Fibroblast of lung (primary cell): ENCODE measurements around the gene GPR107. TPM values are rescaled to one million over a fixed set of nuclear protein-coding genes. Genes with fewer than 3 reads are reported as not detected.

ENCODE experiments used
- DNase-seq, 2 donors: peaks; one replicate each; pipeline versions ENCODE4 v3.0.0 to v3.0.0-alpha.2; 2010; ENCODE audit warnings: low read depth in 2 of 2
- H2AFZ ChIP-seq: 2 replicates; pipeline ENCODE4 v1.5.1; 2012; ENCODE audit warnings: low read length, control low read depth, inconsistent platforms
- H3K27ac ChIP-seq: 2 replicates; pipeline ENCODE4 v1.5.1; 2011; ENCODE audit warnings: low read length, control low read depth; ENCODE audit not compliant: insufficient read depth
- H3K27me3 ChIP-seq: 2 replicates; pipeline ENCODE4 v1.5.1; 2011; ENCODE audit warnings: mild to moderate bottlenecking, low read length; ENCODE audit not compliant: control insufficient read depth, insufficient read depth
- H3K36me3 ChIP-seq: 2 replicates; pipeline ENCODE4 v1.5.1; 2011; ENCODE audit warnings: low read length; ENCODE audit not compliant: control insufficient read depth, insufficient read depth
- H3K4me1 ChIP-seq: 2 replicates; pipeline ENCODE4 v1.5.1; 2011; ENCODE audit warnings: low read length; ENCODE audit not compliant: control insufficient read depth, insufficient read depth; ENCODE audit errors: extremely low read depth
- H3K4me2 ChIP-seq: 2 replicates; pipeline ENCODE4 v1.5.1; 2011; ENCODE audit warnings: low read length, control low read depth; ENCODE audit not compliant: insufficient read depth; ENCODE audit errors: extremely low read depth
- H3K4me3 ChIP-seq, 4 experiments: fragments of 200-600 bp in 1 of 4; sonication (generic) in 1 of 4; replicated peaks in 1 of 4; 2 replicates each; pipeline ENCODE4 v1.5.1; 2011 to 2016; ENCODE audit warnings: low read length in 4 of 4, low read depth in 3 of 4, mild to moderate bottlenecking in 3 of 4, control low read depth in 2 of 4, inconsistent platforms in 1 of 4, mixed read lengths in 1 of 4; ENCODE audit not compliant: insufficient read depth in 1 of 4; ENCODE audit errors: control extremely low read depth in 1 of 4
- H3K79me2 ChIP-seq: 2 replicates; pipeline ENCODE4 v1.5.1; 2012; ENCODE audit warnings: mild to moderate bottlenecking, low read length, inconsistent platforms; ENCODE audit not compliant: control insufficient read depth, insufficient read depth
- H3K9ac ChIP-seq: 2 replicates; pipeline ENCODE4 v1.5.1; 2011; ENCODE audit warnings: mild to moderate bottlenecking, low read length, control low read depth; ENCODE audit not compliant: insufficient read depth
- H3K9me3 ChIP-seq: 2 replicates; pipeline ENCODE4 v1.5.1; 2012; ENCODE audit warnings: low read depth, low read length; ENCODE audit not compliant: control insufficient read depth, insufficient read depth
- H4K20me1 ChIP-seq: 2 replicates; pipeline ENCODE4 v1.5.1; 2011; ENCODE audit warnings: low read length; ENCODE audit not compliant: control insufficient read depth, insufficient read depth; ENCODE audit errors: extremely low read depth
- CTCF ChIP-seq, 2 donors: IDR thresholded peaks in 1 of 2; conservative IDR thresholded peaks in 1 of 2; 1 replicate in 1 of 2; 2 replicates in 1 of 2; pipeline ENCODE4 v1.5.1; 2011 to 2012; ENCODE audit warnings: low read length in 2 of 2, control low read depth in 1 of 2, inconsistent platforms in 1 of 2, low read depth in 1 of 2, mild to moderate bottlenecking in 1 of 2
- EZH2 ChIP-seq: IDR thresholded peaks from 2 replicates; pipeline ENCODE4 v1.5.1; 2012; ENCODE audit warnings: low read length, control low read depth, mild to moderate bottlenecking; ENCODE audit errors: missing control alignments
- polyA plus RNA-seq, 2 donors: library from polyadenylated mRNA; depleted of rRNA in 1 of 2; stranded (reverse) in 1 of 2; unstranded in 1 of 2; fragments of >200 nt; gene quantifications; 2 replicates each; pipeline ENCODE4 v1.2.1, GENCODE V29; 2011 to 2012; ENCODE audit warnings: missing spikeins in 1 of 2
- total RNA-seq: library from RNA; depleted of rRNA; stranded (reverse); fragments of >200 nt; gene quantifications from 2 replicates; pipeline ENCODE4 v1.2.1, GENCODE V29; 2014

The GPR107 gene
- total and polyA plus RNA-seq, 2 donors (not counting 1 experiment from before 2014, with no cell fraction given), result 27.6 to 43.5 TPM

- Histone ChIP-seq H3K9me3 (no peaks in the 10 kb centered on the region), H3K4me1 (no peaks in the 10 kb centered on the region), H3K27me3 (no peaks in the 10 kb centered on the region), H4K20me1 (no peaks in the 10 kb centered on the region), H3K79me2 (no peaks in the 10 kb centered on the region), H3K4me3 (no peak overlapping the region), H3K9ac (no peak overlapping the region), H3K36me3 (no peaks in the 10 kb centered on the region), H3K4me2 (no peak overlapping the region), H3K27ac (no peak overlapping the region), H2AFZ (no peak overlapping the region)
- TF ChIP-seq CTCF (conservative IDR thresholded peaks at IDR 0.05 in 1 of 2, IDR thresholded peaks at IDR 0.05 in 1 of 2; ENCODE audit: low read depth in 1 of 2, low read length in 2 of 2) (no peak), EZH2 (no peak)
- DNase-seq, result no peak
Observed at GRCh38 chr9:130165579-130165978, 111.9 kb downstream of the GPR107 start.

GRCh38 chr9:130166399-130166798 is 112.7 kb downstream of the GPR107 start:
- Histone ChIP-seq H3K4me3 (no peak overlapping the region), H3K27ac (no peak overlapping the region), H4K20me1 (no peaks in the 10 kb centered on the region), H3K27me3 (no peaks in the 10 kb centered on the region), H2AFZ (no peak overlapping the region), H3K9ac (no peak overlapping the region), H3K79me2 (no peaks in the 10 kb centered on the region), H3K9me3 (no peaks in the 10 kb centered on the region), H3K36me3 (no peaks in the 10 kb centered on the region), H3K4me1 (no peaks in the 10 kb centered on the region), H3K4me2 (no peak overlapping the region)
- no peak for DNase-seq
- TF ChIP-seq EZH2 (no peak), CTCF (conservative IDR thresholded peaks at IDR 0.05 in 1 of 2, IDR thresholded peaks at IDR 0.05 in 1 of 2; ENCODE audit: low read depth in 1 of 2, low read length in 2 of 2) (no peak)

- no peak for TF ChIP-seq CTCF (conservative IDR thresholded peaks at IDR 0.05 in 1 of 2, IDR thresholded peaks at IDR 0.05 in 1 of 2; ENCODE audit: low read depth in 1 of 2, low read length in 2 of 2)
- TF ChIP-seq EZH2, result no peak
- Histone ChIP-seq H2AFZ (no peak overlapping the region), H3K9me3 (no peaks in the 10 kb centered on the region), H3K4me3 (no peak overlapping the region), H3K79me2 (no peaks in the 10 kb centered on the region), H3K4me1 (no peaks in the 10 kb centered on the region), H3K4me2 (no peak overlapping the region), H3K27me3 (no peaks in the 10 kb centered on the region), H3K9ac (no peak overlapping the region), H4K20me1 (no peaks in the 10 kb centered on the region), H3K27ac (no peak overlapping the region), H3K36me3 (no peaks in the 10 kb centered on the region)
- no peak for DNase-seq
Observed at GRCh38 chr9:130167927-130168326, 114.2 kb downstream of the GPR107 start.
